GM23338 (cell line): ENCODE results near the gene KLC1. TPM values are rescaled to one million over a fixed set of nuclear protein-coding genes. Genes with fewer than 3 reads are reported as not detected.

Source experiments
- ATAC-seq: fragments of 200-7000 bp; cut with Tn5 transposase; 3 replicates; pipeline ENCODE4 v1.9.1; 2020
- DNase-seq: peaks from one replicate; pipeline ENCODE4 v3.0.0-alpha.2; 2015; ENCODE audit warnings: low spot score
- H2AFZ ChIP-seq: fragments of 200-600 bp; sonication (generic); 2 replicates; pipeline ENCODE4 v1.8.0; 2016; ENCODE audit warnings: antibody characterized with exemption, mild to moderate bottlenecking, moderate library complexity
- H3F3A ChIP-seq: fragments of 200-600 bp; sonication (generic); replicated peaks from 2 replicates; pipeline ENCODE4 v1.8.0; 2017; ENCODE audit warnings: antibody characterized with exemption, mixed run types, low read depth
- H3K27ac ChIP-seq: fragments of 200-600 bp; sonication (generic); 2 replicates; pipeline ENCODE4 v1.6.1; 2016; ENCODE audit warnings: low read depth
- H3K27me3 ChIP-seq: fragments of 200-600 bp; sonication (generic); 2 replicates; pipeline ENCODE4 v1.8.0; 2016; ENCODE audit warnings: mild to moderate bottlenecking, mixed run types, moderate library complexity; ENCODE audit not compliant: insufficient read depth
- H3K36me3 ChIP-seq: fragments of 200-600 bp; sonication (generic); 2 replicates; pipeline ENCODE4 v1.8.0; 2016; ENCODE audit warnings: mild to moderate bottlenecking; ENCODE audit not compliant: insufficient read depth
- H3K4me1 ChIP-seq: fragments of 200-600 bp; sonication (generic); 2 replicates; pipeline ENCODE4 v1.8.0; 2016; ENCODE audit warnings: mild to moderate bottlenecking, moderate library complexity; ENCODE audit not compliant: insufficient read depth
- H3K4me2 ChIP-seq: fragments of 200-600 bp; sonication (generic); 2 replicates; pipeline ENCODE4 v1.7.1; 2017; ENCODE audit warnings: mixed run types
- H3K4me3 ChIP-seq: fragments of 200-600 bp; sonication (generic); 2 replicates; pipeline ENCODE4 v1.6.1; 2016; ENCODE audit warnings: mixed run types
- H3K79me2 ChIP-seq: fragments of 200-600 bp; sonication (generic); replicated peaks from 2 replicates; pipeline ENCODE4 v1.8.0; 2017; ENCODE audit warnings: mild to moderate bottlenecking; ENCODE audit not compliant: insufficient read depth
- H3K9me2 ChIP-seq: fragments of 200-600 bp; sonication (generic); 2 replicates; pipeline ENCODE4 v1.8.0; 2017; ENCODE audit not compliant: insufficient read depth
- H4K20me1 ChIP-seq: fragments of 200-600 bp; sonication (generic); replicated peaks from 2 replicates; pipeline ENCODE4 v1.8.0; 2017; ENCODE audit warnings: mild to moderate bottlenecking; ENCODE audit not compliant: insufficient read depth
- H3K27ac Mint-ChIP-seq: 2 replicates; pipeline ENCODE4 v1.8.0; 2020; ENCODE audit warnings: inconsistent platforms, mild to moderate bottlenecking, moderate library complexity, mixed read lengths
- H3K27me3 Mint-ChIP-seq: 3 replicates; pipeline ENCODE4 v1.8.0; 2022; ENCODE audit warnings: low read depth, mild to moderate bottlenecking, moderate library complexity, mixed read lengths, inconsistent platforms; ENCODE audit not compliant: insufficient read depth, poor library complexity
- H3K36me3 Mint-ChIP-seq: 3 replicates; pipeline ENCODE4 v1.8.0; 2021; ENCODE audit warnings: low read depth, mild to moderate bottlenecking, inconsistent platforms, moderate library complexity, mixed read lengths
- H3K4me1 Mint-ChIP-seq: 3 replicates; pipeline ENCODE4 v1.8.0; 2020; ENCODE audit warnings: mild to moderate bottlenecking, inconsistent platforms, mixed read lengths
- H3K4me3 Mint-ChIP-seq: 3 replicates; pipeline ENCODE4 v1.8.0; 2021; ENCODE audit warnings: moderate library complexity, mild to moderate bottlenecking, inconsistent platforms, mixed read lengths
- H3K9me3 Mint-ChIP-seq: 3 replicates; pipeline ENCODE4 v1.8.0; 2020; ENCODE audit warnings: moderate library complexity, mild to moderate bottlenecking, inconsistent platforms, mixed read lengths
- CREB1 ChIP-seq: fragments of 250-450 bp; sonication (Bioruptor Pico); IDR thresholded peaks from 2 replicates; pipeline ENCODE4 v1.5.0; 2020; ENCODE audit warnings: low read depth, mild to moderate bottlenecking, moderate library complexity
- EZH2phosphoT487 ChIP-seq: fragments of 200-600 bp; sonication (generic); IDR thresholded peaks from one replicate; pipeline ENCODE4 v1.8.1; 2018; ENCODE audit warnings: antibody characterized with exemption; ENCODE audit not compliant: unreplicated experiment
- JUNB ChIP-seq: IDR thresholded peaks from one replicate; pipeline ENCODE4 v1.6.1; 2016; ENCODE audit warnings: antibody characterized with exemption; ENCODE audit not compliant: unreplicated experiment
- NANOG ChIP-seq: IDR thresholded peaks from 2 replicates; pipeline ENCODE4 v1.6.1; 2016; ENCODE audit warnings: antibody characterized with exemption, borderline replicate concordance
- POLR2AphosphoS5 ChIP-seq: IDR thresholded peaks from 2 replicates; pipeline ENCODE4 v1.6.1; 2016; ENCODE audit warnings: antibody characterized with exemption, low read depth
- ZNF331 ChIP-seq: fragments of 250-450 bp; sonication (Bioruptor Pico); IDR thresholded peaks from 2 replicates; pipeline ENCODE4 v1.5.0; 2020; ENCODE audit warnings: low read depth, mild to moderate bottlenecking, moderate library complexity
- polyA plus RNA-seq: library from polyadenylated mRNA; unstranded; fragments of >200 nt; fragmentation: Nextera tagmentation; extraction: Ambion mirVana; gene quantifications from 2 replicates; pipeline ENCODE4 v1.2.1, GENCODE V29; 2016
- total RNA-seq: library from RNA; depleted of rRNA; stranded (reverse); fragments of >200 nt; shearing (Covaris generic); gene quantifications from 2 replicates; pipeline ENCODE4 v1.2.3, GENCODE V29; 2014
- TF ChIP-seq, protein P1 (sequence below): IDR thresholded peaks from 2 replicates; pipeline ENCODE4 v1.6.1; 2016; ENCODE audit warnings: antibody characterized with exemption
- TF ChIP-seq, protein P2 (sequence below): fragments of 250-450 bp; sonication (Bioruptor Pico); IDR thresholded peaks from 2 replicates; pipeline ENCODE4 v1.5.0; 2020; ENCODE audit warnings: mild to moderate bottlenecking, moderate library complexity

The KLC1 gene
- total and polyA plus RNA-seq, 2 experiments from 2014 or later = 165 to 308 TPM

DNA sequence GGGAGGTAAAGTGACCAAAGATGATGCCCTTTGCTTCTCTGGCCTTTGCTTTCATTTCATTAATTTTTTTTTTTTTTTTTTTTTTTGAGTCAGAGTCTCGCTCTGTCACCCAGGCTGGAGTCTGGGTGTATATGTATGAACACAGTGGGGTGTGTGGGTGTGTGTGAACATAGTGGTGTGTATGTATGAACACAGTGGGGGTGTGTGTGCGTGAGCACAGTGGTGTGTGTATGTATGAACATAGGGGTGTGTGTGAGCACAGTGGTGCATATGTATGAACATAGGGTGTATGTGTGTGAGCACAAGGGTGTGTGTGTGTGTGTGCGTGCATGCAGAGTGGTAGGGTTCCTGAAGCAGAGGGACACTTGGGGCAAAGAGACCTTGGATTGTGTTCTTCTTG, 9.6 kb downstream of the KLC1 start (continued):
- TF ChIP-seq EZH2phosphoT487 = no peak
- TF ChIP-seq, protein P1, sequence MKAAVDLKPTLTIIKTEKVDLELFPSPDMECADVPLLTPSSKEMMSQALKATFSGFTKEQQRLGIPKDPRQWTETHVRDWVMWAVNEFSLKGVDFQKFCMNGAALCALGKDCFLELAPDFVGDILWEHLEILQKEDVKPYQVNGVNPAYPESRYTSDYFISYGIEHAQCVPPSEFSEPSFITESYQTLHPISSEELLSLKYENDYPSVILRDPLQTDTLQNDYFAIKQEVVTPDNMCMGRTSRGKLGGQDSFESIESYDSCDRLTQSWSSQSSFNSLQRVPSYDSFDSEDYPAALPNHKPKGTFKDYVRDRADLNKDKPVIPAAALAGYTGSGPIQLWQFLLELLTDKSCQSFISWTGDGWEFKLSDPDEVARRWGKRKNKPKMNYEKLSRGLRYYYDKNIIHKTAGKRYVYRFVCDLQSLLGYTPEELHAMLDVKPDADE = no peak
- no peak for TF ChIP-seq POLR2AphosphoS5

DNA sequence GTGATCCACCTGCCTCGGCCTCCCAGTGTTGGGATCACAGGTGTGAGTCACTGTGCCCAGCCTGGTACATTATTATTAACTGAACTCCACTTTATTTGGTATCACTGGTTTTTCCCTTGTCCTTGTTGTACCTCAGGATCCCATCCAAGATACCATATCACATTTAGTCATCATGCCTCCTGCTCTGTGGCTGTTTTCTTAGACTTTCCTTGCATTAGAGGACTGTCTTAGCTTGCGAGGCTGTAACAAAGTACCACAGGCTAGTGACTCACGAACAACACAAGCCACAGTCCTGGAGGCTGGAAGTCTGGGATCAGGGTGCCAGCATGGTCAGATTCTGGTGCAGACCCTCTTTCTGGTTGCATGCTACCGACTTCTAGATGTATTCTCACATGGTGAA, 12.2 kb downstream of the KLC1 start:
- Histone ChIP-seq H3F3A (no peaks in the 10 kb centered on the region), H3K27ac (no peak overlapping the region), H3K79me2 (peaks cover 100% of the 10 kb centered on the region), H3K9me2 (no peaks in the 10 kb centered on the region), H3K27me3 (no peaks in the 10 kb centered on the region), H3K36me3 (peaks cover 5% of the 10 kb centered on the region; the same call in 1 of the 2 replicates), H4K20me1 (peaks cover 52% of the 10 kb centered on the region), H3K4me1 (no peaks in the 10 kb centered on the region), H3K4me3 (no peak overlapping the region), H3K4me2 (no peak overlapping the region), H2AFZ (no peak overlapping the region)
- peaks cover 12% of the 10 kb centered on the region; the same call in 2 of the 3 replicates for H3K36me3 Mint-ChIP-seq
- H3K9me3 Mint-ChIP-seq = no peaks in the 10 kb centered on the region
- TF ChIP-seq POLR2AphosphoS5 = no peak
- TF ChIP-seq, protein P2, sequence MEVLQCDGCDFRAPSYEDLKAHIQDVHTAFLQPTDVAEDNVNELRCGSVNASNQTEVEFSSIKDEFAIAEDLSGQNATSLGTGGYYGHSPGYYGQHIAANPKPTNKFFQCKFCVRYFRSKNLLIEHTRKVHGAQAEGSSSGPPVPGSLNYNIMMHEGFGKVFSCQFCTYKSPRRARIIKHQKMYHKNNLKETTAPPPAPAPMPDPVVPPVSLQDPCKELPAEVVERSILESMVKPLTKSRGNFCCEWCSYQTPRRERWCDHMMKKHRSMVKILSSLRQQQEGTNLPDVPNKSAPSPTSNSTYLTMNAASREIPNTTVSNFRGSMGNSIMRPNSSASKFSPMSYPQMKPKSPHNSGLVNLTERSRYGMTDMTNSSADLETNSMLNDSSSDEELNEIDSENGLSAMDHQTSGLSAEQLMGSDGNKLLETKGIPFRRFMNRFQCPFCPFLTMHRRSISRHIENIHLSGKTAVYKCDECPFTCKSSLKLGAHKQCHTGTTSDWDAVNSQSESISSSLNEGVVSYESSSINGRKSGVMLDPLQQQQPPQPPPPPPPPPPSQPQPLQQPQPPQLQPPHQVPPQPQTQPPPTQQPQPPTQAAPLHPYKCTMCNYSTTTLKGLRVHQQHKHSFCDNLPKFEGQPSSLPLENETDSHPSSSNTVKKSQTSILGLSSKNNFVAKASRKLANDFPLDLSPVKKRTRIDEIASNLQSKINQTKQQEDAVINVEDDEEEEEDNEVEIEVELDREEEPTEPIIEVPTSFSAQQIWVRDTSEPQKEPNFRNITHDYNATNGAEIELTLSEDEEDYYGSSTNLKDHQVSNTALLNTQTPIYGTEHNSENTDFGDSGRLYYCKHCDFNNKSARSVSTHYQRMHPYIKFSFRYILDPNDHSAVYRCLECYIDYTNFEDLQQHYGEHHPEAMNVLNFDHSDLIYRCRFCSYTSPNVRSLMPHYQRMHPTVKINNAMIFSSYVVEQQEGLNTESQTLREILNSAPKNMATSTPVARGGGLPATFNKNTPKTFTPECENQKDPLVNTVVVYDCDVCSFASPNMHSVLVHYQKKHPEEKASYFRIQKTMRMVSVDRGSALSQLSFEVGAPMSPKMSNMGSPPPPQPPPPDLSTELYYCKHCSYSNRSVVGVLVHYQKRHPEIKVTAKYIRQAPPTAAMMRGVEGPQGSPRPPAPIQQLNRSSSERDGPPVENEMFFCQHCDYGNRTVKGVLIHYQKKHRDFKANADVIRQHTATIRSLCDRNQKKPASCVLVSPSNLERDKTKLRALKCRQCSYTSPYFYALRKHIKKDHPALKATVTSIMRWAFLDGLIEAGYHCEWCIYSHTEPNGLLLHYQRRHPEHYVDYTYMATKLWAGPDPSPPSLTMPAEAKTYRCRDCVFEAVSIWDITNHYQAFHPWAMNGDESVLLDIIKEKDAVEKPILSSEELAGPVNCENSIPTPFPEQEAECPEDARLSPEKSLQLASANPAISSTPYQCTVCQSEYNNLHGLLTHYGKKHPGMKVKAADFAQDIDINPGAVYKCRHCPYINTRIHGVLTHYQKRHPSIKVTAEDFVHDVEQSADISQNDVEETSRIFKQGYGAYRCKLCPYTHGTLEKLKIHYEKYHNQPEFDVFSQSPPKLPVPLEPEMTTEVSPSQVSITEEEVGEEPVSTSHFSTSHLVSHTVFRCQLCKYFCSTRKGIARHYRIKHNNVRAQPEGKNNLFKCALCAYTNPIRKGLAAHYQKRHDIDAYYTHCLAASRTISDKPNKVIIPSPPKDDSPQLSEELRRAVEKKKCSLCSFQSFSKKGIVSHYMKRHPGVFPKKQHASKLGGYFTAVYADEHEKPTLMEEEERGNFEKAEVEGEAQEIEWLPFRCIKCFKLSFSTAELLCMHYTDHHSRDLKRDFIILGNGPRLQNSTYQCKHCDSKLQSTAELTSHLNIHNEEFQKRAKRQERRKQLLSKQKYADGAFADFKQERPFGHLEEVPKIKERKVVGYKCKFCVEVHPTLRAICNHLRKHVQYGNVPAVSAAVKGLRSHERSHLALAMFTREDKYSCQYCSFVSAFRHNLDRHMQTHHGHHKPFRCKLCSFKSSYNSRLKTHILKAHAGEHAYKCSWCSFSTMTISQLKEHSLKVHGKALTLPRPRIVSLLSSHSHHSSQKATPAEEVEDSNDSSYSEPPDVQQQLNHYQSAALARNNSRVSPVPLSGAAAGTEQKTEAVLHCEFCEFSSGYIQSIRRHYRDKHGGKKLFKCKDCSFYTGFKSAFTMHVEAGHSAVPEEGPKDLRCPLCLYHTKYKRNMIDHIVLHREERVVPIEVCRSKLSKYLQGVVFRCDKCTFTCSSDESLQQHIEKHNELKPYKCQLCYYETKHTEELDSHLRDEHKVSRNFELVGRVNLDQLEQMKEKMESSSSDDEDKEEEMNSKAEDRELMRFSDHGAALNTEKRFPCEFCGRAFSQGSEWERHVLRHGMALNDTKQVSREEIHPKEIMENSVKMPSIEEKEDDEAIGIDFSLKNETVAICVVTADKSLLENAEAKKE (CRISPR knock-in tag) = no peak
- TF ChIP-seq ZNF331 (CRISPR knock-in tag) = no peak
- TF ChIP-seq NANOG = no peak
- no peak for TF ChIP-seq CREB1 (CRISPR knock-in tag)
- TF ChIP-seq JUNB = no peak
- H3K27me3 Mint-ChIP-seq = no peaks in the 10 kb centered on the region
- ATAC-seq (no peak), DNase-seq (no peak)
- H3K4me1 Mint-ChIP-seq = no peaks in the 10 kb centered on the region
- no peak overlapping the region for H3K4me3 Mint-ChIP-seq
- H3K27ac Mint-ChIP-seq = no peak overlapping the region
